ENCODE data around the gene GSX1. TPM values are rescaled to one million over a fixed set of nuclear protein-coding genes. Genes with fewer than 3 reads are reported as not detected.

GSX1 gene
- total and polyA plus RNA-seq, 8 donors: not detected

- no peaks in the 10 kb centered on the region for H3K9me3 ChIP-seq
- no peaks in the 10 kb centered on the region for H3K36me3 ChIP-seq
- no peak overlapping the region for H3K4me3 ChIP-seq
- intact Hi-C loops (cut with DNase I): no loop called here
- H3K27ac ChIP-seq: no peak overlapping the region
- no peak for DNase-seq
- WGBS, 2 donors: 4 to 6% methylated on average over 24 of the region's 24 CpGs
- peaks cover 6% of the 10 kb centered on the region in 3 donors for H3K4me1 ChIP-seq
- no peak for TF ChIP-seq CTCF (IDR thresholded peaks at IDR 0.05)
- H3K27me3 ChIP-seq: peaks cover 6 to 69% (median 24%) of the 10 kb centered on the region in 4 donors
- no peak for FAIRE-seq
- no peak for ATAC-seq
Measured at GRCh38 chr13:27796544-27797227, 4.4 kb downstream of the GSX1 start.

- no peak overlapping the region for H3K4me3 ChIP-seq
- TF ChIP-seq CTCF (IDR thresholded peaks at IDR 0.05): peak in 1 of 4 donors; percentile 11
- no peaks in the 10 kb centered on the region for H3K36me3 ChIP-seq
- peaks cover 6% of the 10 kb centered on the region in 3 donors for H3K4me1 ChIP-seq
- ATAC-seq: peak in 2 of 4 donors; percentile 14 to 23
- no peak for FAIRE-seq
- H3K27ac ChIP-seq: no peak overlapping the region
- no peak for DNase-seq
- H3K9me3 ChIP-seq: no peaks in the 10 kb centered on the region
- peaks cover 6 to 64% (median 21%) of the 10 kb centered on the region in 4 donors for H3K27me3 ChIP-seq
- intact Hi-C loops (cut with DNase I): no loop called here
- WGBS, 2 donors: 6 to 12% methylated on average over 24 of the region's 24 CpGs
Measured at GRCh38 chr13:27797228-27797624, 4.9 kb downstream of the GSX1 start.

- Histone ChIP-seq H3K27me3 (peaks cover 0 to 9% (median 2%) of the 10 kb centered on the region in 4 donors), H3K4me3 (no peak overlapping the region), H3K9me3 (no peaks in the 10 kb centered on the region), H3K36me3 (no peaks in the 10 kb centered on the region), H3K4me1 (no peaks in the 10 kb centered on the region), H3K27ac (no peak overlapping the region)
- 32 to 34% methylated on average over 8 of the region's 8 CpGs for WGBS, 2 donors
- no peak for DNase-seq
- TF ChIP-seq CTCF (IDR thresholded peaks at IDR 0.05): no peak
- FAIRE-seq: no peak
- ATAC-seq: no peak
- intact Hi-C loops (cut with DNase I): no loop called here
Measured at GRCh38 chr13:27806744-27807387, 14.6 kb downstream of the GSX1 start.

GRCh38 chr13:27808851-27809550 is 16.7 kb downstream of the GSX1 start:
- FAIRE-seq: no peak
- Histone ChIP-seq H3K4me1 (no peaks in the 10 kb centered on the region), H3K4me3 (no peak overlapping the region), H3K9me3 (no peaks in the 10 kb centered on the region), H3K27me3 (no peaks in the 10 kb centered on the region), H3K27ac (no peak overlapping the region), H3K36me3 (no peaks in the 10 kb centered on the region)
- intact Hi-C loops (cut with DNase I): no loop called here
- no peak for ATAC-seq
- DNase-seq: no peak
- TF ChIP-seq CTCF (IDR thresholded peaks at IDR 0.05): no peak
- 54 to 58% methylated on average over 5 of the region's 5 CpGs for WGBS, 2 donors
